OCI-LY7 (cell line): ENCODE results near the gene B4GALNT2.

Source experiments
- CTCF ChIP-seq: fragments of 200-600 bp; sonication (generic); conservative IDR thresholded peaks from 2 replicates; pipeline ENCODE4 v1.5.1; 2014; ENCODE audit warnings: mild to moderate bottlenecking, antibody characterized with exemption, low read length, moderate library complexity, mixed read lengths
- EZH2phosphoT487 ChIP-seq: fragments of 200-600 bp; sonication (generic); IDR thresholded peaks from 2 replicates; pipeline ENCODE4 v1.6.1; 2018; ENCODE audit warnings: low read depth, borderline replicate concordance, mild to moderate bottlenecking, mixed run types, antibody characterized with exemption, low read length, moderate library complexity, mixed read lengths

GRCh38 chr17:49213847-49214246 lies 81.3 kb downstream of the B4GALNT2 start:
- TF ChIP-seq CTCF = no peak
- TF ChIP-seq EZH2phosphoT487 = no peak
